Subcutaneous abdominal adipose tissue (tissue), 5 donors: ENCODE data around the gene MSL2.
A peak's percentile ranks its signal among the peaks of the same experiment; 100 is the strongest.
"Not testable (repeated sequence)": the region's sequence is repeated elsewhere in the genome, so short reads cannot be mapped to it uniquely, and the experiment has no call there.

Experiments
- H3K27ac ChIP-seq: one replicate; pipeline ENCODE4 v1.7.0; 2013; ENCODE audit warnings: low read depth, mild to moderate bottlenecking, inconsistent platforms, low read length, moderate library complexity
- H3K27me3 ChIP-seq, 5 donors: one replicate each; pipeline ENCODE4 v1.7.0; 2013; ENCODE audit warnings: low read length in 5 of 5, inconsistent platforms in 1 of 5; ENCODE audit not compliant: control insufficient read depth in 5 of 5, insufficient read depth in 4 of 5
- H3K36me3 ChIP-seq, 5 donors: one replicate each; pipeline ENCODE4 v1.7.0; 2013; ENCODE audit warnings: low read length in 5 of 5; ENCODE audit not compliant: control insufficient read depth in 5 of 5, insufficient read depth in 5 of 5
- H3K4me1 ChIP-seq, 5 donors: one replicate each; pipeline ENCODE4 v1.7.0; 2013; ENCODE audit warnings: low read length in 5 of 5, mild to moderate bottlenecking in 3 of 5, moderate library complexity in 1 of 5; ENCODE audit not compliant: control insufficient read depth in 5 of 5, insufficient read depth in 5 of 5
- H3K4me3 ChIP-seq, 5 donors: one replicate each; pipeline ENCODE4 v1.7.0; 2013; ENCODE audit warnings: low read length in 5 of 5, low read depth in 1 of 5
- H3K9ac ChIP-seq, 5 donors: one replicate each; pipeline ENCODE4 v1.7.0; 2013; ENCODE audit warnings: low read length in 5 of 5, mild to moderate bottlenecking in 4 of 5, moderate library complexity in 3 of 5
- H3K9me3 ChIP-seq, 5 donors: one replicate each; pipeline ENCODE4 v1.7.0; 2013; ENCODE audit warnings: low read length in 5 of 5; ENCODE audit not compliant: control insufficient read depth in 5 of 5
- donor health status: healthy.
- donor health status: healthy.
- donor health status: healthy.
- donor health status: healthy.
- donor health status: healthy.

The MSL2 gene

DNA sequence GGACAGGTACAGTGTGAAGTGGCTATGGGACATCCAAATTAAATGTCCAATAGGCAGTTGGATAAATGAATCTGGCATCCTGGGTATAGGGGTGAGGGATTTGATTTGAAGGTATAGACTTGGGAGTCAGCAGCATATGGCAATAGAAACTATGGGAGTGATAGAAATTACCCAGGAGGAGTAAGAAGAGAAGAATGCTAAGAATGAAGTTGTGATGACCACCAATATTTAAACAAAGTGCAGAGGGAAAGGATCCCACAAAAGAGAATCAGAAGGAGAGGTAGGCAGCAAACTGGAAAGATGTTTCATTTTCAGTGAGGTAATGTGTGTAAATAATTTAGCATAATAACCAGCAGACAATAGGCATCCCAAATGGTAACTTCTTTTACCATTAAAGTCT, 13.8 kb upstream of the MSL2 start:
- H3K4me3 ChIP-seq = no peak overlapping the region
- H3K27ac ChIP-seq = no peak overlapping the region
- no peak overlapping the region for H3K9ac ChIP-seq

DNA sequence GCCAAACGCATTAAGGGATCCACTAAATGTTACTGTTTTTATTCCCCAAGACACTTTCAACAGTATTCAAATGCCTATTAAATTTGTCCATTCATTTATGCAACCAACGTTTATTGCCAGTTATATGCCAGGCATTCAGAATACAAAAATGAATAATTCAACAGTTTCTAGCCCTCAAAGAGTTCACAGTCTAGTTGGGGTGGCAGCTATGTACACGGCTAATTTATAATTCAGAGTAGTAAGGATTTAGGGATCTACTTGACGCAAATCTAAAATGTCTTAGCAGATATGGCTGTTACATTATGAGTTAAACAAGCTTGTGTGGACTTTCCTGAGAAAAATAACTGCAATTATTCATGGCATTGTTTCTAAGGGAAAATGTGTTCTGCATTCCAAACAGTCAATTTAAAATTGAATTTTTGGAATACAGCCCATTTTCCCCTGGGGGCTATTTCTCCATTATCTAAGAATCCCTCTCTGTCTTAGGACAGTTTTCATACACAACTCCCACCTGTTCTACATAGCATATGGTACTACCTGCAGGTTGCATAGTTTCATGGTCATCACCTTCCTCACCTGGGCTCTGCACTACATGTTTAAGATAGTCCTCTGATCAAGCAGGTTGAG, 11.5 kb upstream of the MSL2 start:
- Histone ChIP-seq H3K9me3 (no peaks in the 10 kb centered on the region), H3K36me3 (no peaks in the 10 kb centered on the region), H3K4me1 (no peaks in the 10 kb centered on the region), H3K9ac (no peak overlapping the region), H3K4me3 (no peak overlapping the region), H3K27ac (no peak overlapping the region), H3K27me3 (no peaks in the 10 kb centered on the region)

More for the DNA sequence above, 13.8 kb upstream of the MSL2 start:
- no peaks in the 10 kb centered on the region for H3K9me3 ChIP-seq
- H3K4me1 ChIP-seq = no peaks in the 10 kb centered on the region
- no peaks in the 10 kb centered on the region for H3K27me3 ChIP-seq
- H3K36me3 ChIP-seq = no peaks in the 10 kb centered on the region

- not testable (repeated sequence) for H3K27me3 ChIP-seq, H3K9ac ChIP-seq, H3K4me3 ChIP-seq, H3K27ac ChIP-seq, H3K36me3 ChIP-seq, H3K9me3 ChIP-seq
- peaks cover 2 to 21% (median 17%) of the 10 kb centered on the region in 5 donors for H3K4me1 ChIP-seq
These were observed 3.1 kb upstream of the MSL2 start for GRCh38 chr3:136199219-136199618.

DNA sequence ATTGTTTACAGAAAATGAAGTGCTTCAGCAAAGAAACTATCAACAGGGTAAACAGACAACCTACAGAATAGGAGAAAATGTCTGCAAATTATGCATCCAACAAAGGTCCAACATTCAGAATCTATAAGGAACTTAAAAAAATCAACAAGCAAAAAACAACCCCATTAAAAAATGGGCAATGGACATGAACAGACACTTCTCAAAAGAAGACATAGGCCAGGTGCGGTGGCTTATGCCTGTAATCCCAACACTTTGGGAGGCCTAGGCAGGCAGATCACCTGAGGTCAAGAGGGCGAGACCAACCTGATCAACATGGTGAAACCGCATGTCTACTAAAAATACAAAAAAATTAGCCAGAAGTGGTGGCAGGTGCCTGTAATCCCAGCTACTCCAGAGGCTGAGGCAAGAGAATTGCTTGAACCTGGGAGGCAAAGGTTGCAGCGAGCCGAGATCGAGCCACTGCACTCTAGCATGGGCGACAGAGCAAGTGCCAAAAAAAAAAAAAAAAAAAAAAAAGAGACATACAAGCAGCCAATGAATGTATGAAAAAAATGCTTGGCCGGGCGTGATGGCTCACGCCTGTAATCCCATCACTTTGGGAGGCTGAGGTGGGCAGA, 2.4 kb upstream of the MSL2 start:
- not testable (repeated sequence) for H3K27ac ChIP-seq
- peaks cover 2 to 27% (median 22%) of the 10 kb centered on the region in 5 donors for H3K4me1 ChIP-seq

GRCh38 chr3:136197159-136197793, 1.1 kb upstream of the MSL2 start:
- peak overlapping the region; percentile 57 to 97 (median 92) for H3K4me3 ChIP-seq
- peak overlapping the region; percentile 74 to 97 (median 89) for H3K9ac ChIP-seq
- no peaks in the 10 kb centered on the region for H3K36me3 ChIP-seq
- no peaks in the 10 kb centered on the region for H3K9me3 ChIP-seq
- H3K27ac ChIP-seq = peak overlapping the region; percentile 94
- H3K27me3 ChIP-seq = no peaks in the 10 kb centered on the region
- peaks cover 4 to 40% (median 35%) of the 10 kb centered on the region in 5 donors for H3K4me1 ChIP-seq

More for the DNA sequence above, 2.4 kb upstream of the MSL2 start:
- H3K27me3 ChIP-seq, H3K9ac ChIP-seq, H3K4me3 ChIP-seq, H3K9me3 ChIP-seq, H3K36me3 ChIP-seq: not testable (repeated sequence)

- Histone ChIP-seq H3K9me3 (no peaks in the 10 kb centered on the region), H3K27me3 (no peaks in the 10 kb centered on the region), H3K27ac (peak overlapping the region; percentile 94), H3K36me3 (no peaks in the 10 kb centered on the region), H3K4me3 (peak overlapping the region; percentile 76 to 97 (median 92)), H3K4me1 (peaks cover 4 to 47% (median 42%) of the 10 kb centered on the region in 5 donors), H3K9ac (peak overlapping the region; percentile 74 to 97 (median 89))
These were observed 445 bp upstream of the MSL2 start for GRCh38 chr3:136196401-136197158.

- Histone ChIP-seq H3K9ac (peak overlapping the region; percentile 87 to 97 (median 91)), H3K9me3 (no peaks in the 10 kb centered on the region), H3K4me1 (peaks cover 4 to 54% (median 51%) of the 10 kb centered on the region in 5 donors), H3K27me3 (no peaks in the 10 kb centered on the region), H3K36me3 (no peaks in the 10 kb centered on the region), H3K4me3 (peak overlapping the region; percentile 85 to 98 (median 96)), H3K27ac (peak overlapping the region; percentile 94)
These were observed 674 bp downstream of the MSL2 start for GRCh38 chr3:136195258-136196063.

DNA sequence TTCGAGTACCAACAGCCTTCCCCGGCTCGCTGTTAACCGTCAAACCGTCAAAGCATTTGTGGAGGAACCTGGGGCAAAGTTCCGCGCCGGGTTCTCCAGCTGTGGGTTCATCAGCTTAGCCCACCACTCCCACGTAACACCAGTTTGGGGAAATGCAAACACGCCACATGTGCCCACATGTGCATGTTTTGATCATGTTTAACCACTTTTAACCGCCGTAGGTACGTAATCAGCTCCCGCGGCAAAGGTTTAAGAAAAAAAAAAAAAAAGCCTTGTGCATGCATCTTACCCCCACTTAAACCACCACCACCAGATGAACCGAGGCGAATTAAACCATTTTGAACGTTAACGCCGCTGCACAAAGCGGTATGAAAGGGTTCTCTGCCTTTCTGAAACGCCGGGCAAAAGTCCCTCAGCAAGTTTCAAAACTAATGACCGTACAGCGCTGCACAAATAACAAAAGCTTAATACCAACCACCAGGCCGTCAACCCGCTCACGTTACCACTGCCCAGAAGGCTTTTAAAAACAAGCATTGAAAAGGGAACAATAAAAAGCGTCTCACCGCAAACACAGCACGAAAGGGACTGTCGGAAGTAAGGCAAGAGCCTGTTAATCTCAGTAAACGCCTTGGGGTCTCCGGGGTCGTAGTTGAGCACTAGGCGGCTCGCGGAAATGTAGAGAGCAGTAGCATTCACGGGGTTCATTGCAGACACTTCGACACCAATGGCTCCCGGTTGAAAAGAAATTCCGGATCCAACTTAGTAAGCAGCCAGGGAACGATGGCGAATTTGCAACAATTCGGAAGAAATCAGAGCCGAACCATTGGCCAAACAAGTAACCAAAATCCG, 1.5 kb downstream of the MSL2 start:
- peaks cover 4 to 61% (median 56%) of the 10 kb centered on the region in 5 donors for H3K4me1 ChIP-seq
- H3K4me3 ChIP-seq = peak overlapping the region; percentile 85 to 98 (median 96)
- H3K9me3 ChIP-seq = no peaks in the 10 kb centered on the region
- peak overlapping the region; percentile 83 to 97 (median 89) for H3K9ac ChIP-seq
- no peaks in the 10 kb centered on the region for H3K27me3 ChIP-seq
- H3K36me3 ChIP-seq = no peaks in the 10 kb centered on the region
- H3K27ac ChIP-seq = peak overlapping the region; percentile 94
